ENCODE data around the gene SLC5A6. TPM values are rescaled to one million over a fixed set of nuclear protein-coding genes. Genes with fewer than 3 reads are reported as not detected.

The SLC5A6 gene
- total and polyA plus RNA-seq, 2 of the 4 experiments (the other 2 are of a cell fraction), result 28.8 to 34.2 TPM

DNA sequence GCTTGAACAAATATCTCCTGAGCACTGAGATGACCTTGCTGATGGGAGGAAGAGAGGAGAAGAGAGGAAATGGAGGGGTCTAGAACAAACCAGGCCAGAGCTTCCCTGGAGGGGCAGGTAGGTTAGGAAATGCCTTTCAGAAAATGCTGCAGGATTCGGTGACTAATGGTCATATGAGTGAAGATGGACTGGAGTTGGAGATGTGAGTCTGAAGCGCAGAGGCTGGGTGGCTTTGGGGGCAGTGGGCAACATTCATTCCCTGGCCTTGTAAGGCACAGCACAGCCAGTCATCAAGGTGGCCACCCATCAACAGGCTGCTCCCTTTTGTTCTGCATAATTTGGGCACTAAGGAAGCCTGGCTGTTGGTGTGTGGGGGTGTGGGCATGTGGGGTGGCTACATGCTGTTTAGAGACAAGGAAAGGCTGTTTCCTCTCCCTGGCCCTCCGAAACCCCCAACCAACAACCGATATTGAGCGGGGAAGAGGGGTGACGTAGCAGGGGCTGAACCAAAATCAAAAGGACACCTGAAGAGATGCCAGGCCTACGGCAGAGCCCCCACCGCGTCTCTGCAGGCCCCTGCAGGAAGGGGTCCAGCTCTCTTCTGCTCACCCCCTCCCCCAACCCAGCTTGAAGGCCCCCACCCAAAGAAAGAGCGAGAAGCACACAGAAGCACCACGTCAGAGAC lies 49.3 kb upstream of the SLC5A6 start (continued):
- TF ChIP-seq, protein P1, sequence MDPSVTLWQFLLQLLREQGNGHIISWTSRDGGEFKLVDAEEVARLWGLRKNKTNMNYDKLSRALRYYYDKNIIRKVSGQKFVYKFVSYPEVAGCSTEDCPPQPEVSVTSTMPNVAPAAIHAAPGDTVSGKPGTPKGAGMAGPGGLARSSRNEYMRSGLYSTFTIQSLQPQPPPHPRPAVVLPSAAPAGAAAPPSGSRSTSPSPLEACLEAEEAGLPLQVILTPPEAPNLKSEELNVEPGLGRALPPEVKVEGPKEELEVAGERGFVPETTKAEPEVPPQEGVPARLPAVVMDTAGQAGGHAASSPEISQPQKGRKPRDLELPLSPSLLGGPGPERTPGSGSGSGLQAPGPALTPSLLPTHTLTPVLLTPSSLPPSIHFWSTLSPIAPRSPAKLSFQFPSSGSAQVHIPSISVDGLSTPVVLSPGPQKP (IDR thresholded peaks at IDR 0.05; ENCODE audit: borderline replicate concordance, low read depth, low read length), result no peak
- TF ChIP-seq FOS (IDR thresholded peaks at IDR 0.05; ENCODE audit: low read depth, low read length), result no peak
- no peak for TF ChIP-seq BHLHE40 (IDR thresholded peaks at IDR 0.05; ENCODE audit: low read depth, low read length)

DNA sequence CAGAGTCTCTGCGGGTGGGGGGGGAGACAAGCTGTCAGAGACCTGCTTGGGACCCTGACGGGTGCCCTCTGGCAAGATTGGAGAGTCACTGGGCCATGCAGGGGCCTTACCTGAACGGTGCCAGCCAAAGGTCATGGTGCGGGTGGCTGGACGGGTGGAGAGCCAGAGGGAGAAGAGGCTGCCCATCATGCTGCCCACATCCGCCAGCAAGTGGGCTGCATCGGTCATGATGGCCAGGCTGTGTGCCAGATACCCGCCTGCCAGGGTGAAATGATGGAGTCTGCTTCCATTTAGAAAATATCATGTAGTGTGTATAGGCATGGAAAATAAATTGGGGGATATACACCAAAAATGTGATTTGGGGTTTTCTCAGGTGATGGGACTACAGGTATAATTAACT lies 46.0 kb upstream of the SLC5A6 start:
- BruUV-seq (replicated peaks), result no TSS peak
- 60% methylated on average over 1 of the region's 8 CpGs; no CpG with 5 or more reads in 1 of the 2 experiments for WGBS, 2 experiments (ENCODE audit: extremely low coverage in 2 of 2, insufficient read length in 1 of 2)
- Histone ChIP-seq H3K79me1 (ENCODE audit: low read depth in 1 of 2, low read length in 2 of 2) (no peaks in the 10 kb centered on the region), H4K20me1 (ENCODE audit: insufficient read depth, low read length) (no peaks in the 10 kb centered on the region), H3K4me1 (ENCODE audit: control insufficient read depth, insufficient read depth, low read length) (peaks cover 6% of the 10 kb centered on the region), H3K27me3 (ENCODE audit: control insufficient read depth, insufficient read depth, low read length) (peaks cover 57% of the 10 kb centered on the region), H3K36me3 (ENCODE audit: control insufficient read depth, insufficient read depth, low read length) (no peaks in the 10 kb centered on the region), H2AK9ac (replicated peaks; ENCODE audit: low read depth, low read length, poor library complexity) (no peak overlapping the region), H2BK120ac (ENCODE audit: low read depth, low read length) (no peak overlapping the region), H3K4me3 (ENCODE audit: insufficient read depth, low read depth, low read length) (no peak overlapping the region), H3K27ac (ENCODE audit: insufficient read depth, low read length) (no peak overlapping the region), H4K5ac (ENCODE audit: low read depth, low read length) (no peak overlapping the region), H3K9me3 (ENCODE audit: control insufficient read depth, insufficient read depth, low read length) (no peaks in the 10 kb centered on the region), H2AK5ac (ENCODE audit: low read depth, low read length) (no peak overlapping the region), H3K4ac (ENCODE audit: low read depth, low read length) (no peak overlapping the region), H4K91ac (ENCODE audit: insufficient read depth, low read depth, low read length) (no peak overlapping the region), H2AFZ (replicated peaks; ENCODE audit: low read length, poor library complexity) (no peak overlapping the region), H3K4me2 (ENCODE audit: low read depth, low read length) (no peak overlapping the region), H3K14ac (replicated peaks; ENCODE audit: low read depth, low read length) (no peak overlapping the region), H3K23ac (ENCODE audit: low read depth, low read length) (no peak overlapping the region), H3K9me1 (ENCODE audit: insufficient read depth, low read length) (peaks cover 9% of the 10 kb centered on the region; the same call in 1 of the 2 replicates), H2BK5ac (ENCODE audit: low read depth, low read length, poor library complexity, severe bottlenecking) (no peak overlapping the region), H2BK15ac (ENCODE audit: low read depth, low read length) (no peak overlapping the region), H3K18ac (ENCODE audit: low read depth, low read length) (no peak overlapping the region), H3K9ac (ENCODE audit: low read depth, low read length) (no peak overlapping the region), H4K8ac (ENCODE audit: low read depth in 2 of 2, low read length in 2 of 2) (no peak overlapping the region), H2BK20ac (ENCODE audit: low read depth, low read length) (no peak overlapping the region), H3K56ac (ENCODE audit: extremely low read depth, insufficient read depth, low read length) (no peak overlapping the region)
- no peak for ATAC-seq (ENCODE audit: low read depth)
- dilution Hi-C loops (cut with HindIII; ENCODE audit: low sequenced_read_pairs, unreplicated experiment) (no loop called here), in situ Hi-C loops (cut with MboI; ENCODE audit: low sequenced_read_pairs) (no loop called here), intact Hi-C loops (cut with micrococcal nuclease) (no loop called here)
- no peak for DNase-seq
- TF ChIP-seq RAD21 (IDR thresholded peaks at IDR 0.05; ENCODE audit: low read length) (no peak), RFX5 (IDR thresholded peaks at IDR 0.05; ENCODE audit: low read depth, low read length) (no peak), POLR2A (IDR thresholded peaks at IDR 0.05; ENCODE audit: low read depth, low read length) (no peak), MAFK (IDR thresholded peaks at IDR 0.05; ENCODE audit: low read depth, low read length) (no peak), MXI1 (IDR thresholded peaks at IDR 0.05; ENCODE audit: borderline replicate concordance, low read depth, low read length) (no peak), CHD1 (IDR thresholded peaks at IDR 0.05; ENCODE audit: low read depth, low read length) (no peak), FOS (IDR thresholded peaks at IDR 0.05; ENCODE audit: low read depth, low read length) (no peak)
- TF ChIP-seq, protein P2, sequence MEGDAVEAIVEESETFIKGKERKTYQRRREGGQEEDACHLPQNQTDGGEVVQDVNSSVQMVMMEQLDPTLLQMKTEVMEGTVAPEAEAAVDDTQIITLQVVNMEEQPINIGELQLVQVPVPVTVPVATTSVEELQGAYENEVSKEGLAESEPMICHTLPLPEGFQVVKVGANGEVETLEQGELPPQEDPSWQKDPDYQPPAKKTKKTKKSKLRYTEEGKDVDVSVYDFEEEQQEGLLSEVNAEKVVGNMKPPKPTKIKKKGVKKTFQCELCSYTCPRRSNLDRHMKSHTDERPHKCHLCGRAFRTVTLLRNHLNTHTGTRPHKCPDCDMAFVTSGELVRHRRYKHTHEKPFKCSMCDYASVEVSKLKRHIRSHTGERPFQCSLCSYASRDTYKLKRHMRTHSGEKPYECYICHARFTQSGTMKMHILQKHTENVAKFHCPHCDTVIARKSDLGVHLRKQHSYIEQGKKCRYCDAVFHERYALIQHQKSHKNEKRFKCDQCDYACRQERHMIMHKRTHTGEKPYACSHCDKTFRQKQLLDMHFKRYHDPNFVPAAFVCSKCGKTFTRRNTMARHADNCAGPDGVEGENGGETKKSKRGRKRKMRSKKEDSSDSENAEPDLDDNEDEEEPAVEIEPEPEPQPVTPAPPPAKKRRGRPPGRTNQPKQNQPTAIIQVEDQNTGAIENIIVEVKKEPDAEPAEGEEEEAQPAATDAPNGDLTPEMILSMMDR (conservative IDR thresholded peaks at IDR 0.05; ENCODE audit: low read depth, low read length), result no peak
- TF ChIP-seq, protein P1 (IDR thresholded peaks at IDR 0.05; ENCODE audit: borderline replicate concordance, low read depth, low read length), result no peak
- POLR2A ChIA-PET (ENCODE audit: unreplicated experiment), result no interaction called here
- CTCF ChIA-PET, result no interaction called here

Data from IMR-90 (cell line).